B cell (primary cell): ENCODE measurements around the gene HAO2. TPM values are rescaled to one million over a fixed set of nuclear protein-coding genes. Genes with fewer than 3 reads are reported as not detected.
"Not testable (repeated sequence)": the region's sequence is repeated elsewhere in the genome, so short reads cannot be mapped to it uniquely, and the experiment has no call there.

Experiments used
- ATAC-seq: fragments of 200-7000 bp; cut with Tn5 transposase; one replicate; pipeline ENCODE4 v1.10.0; 2021; ENCODE audit warnings: low read depth, mild to moderate bottlenecking, moderate number of reproducible peaks, moderate library complexity
- CTCF ChIA-PET: fragments of 350-600 bp; sonication (Branson Sonifier 250); formaldehyde crosslinking; loops from one replicate; lab custom pipeline; 2021; ENCODE audit warnings: antibody characterized with exemption, inconsistent platforms; lab: Charles Lee
- POLR2A ChIA-PET: fragments of 350-600 bp; sonication (Branson Sonifier 250); formaldehyde crosslinking; loops from one replicate; lab custom pipeline; 2021; ENCODE audit warnings: antibody characterized with exemption; lab: Charles Lee
- DNase-seq: peaks from one replicate; pipeline ENCODE4 v3.0.0; 2013
- H2AFZ ChIP-seq: 2 replicates; pipeline ENCODE4 v1.6.1; 2012; ENCODE audit warnings: mild to moderate bottlenecking, low read depth, low read length; ENCODE audit not compliant: insufficient read depth, poor library complexity, severe bottlenecking
- H3K27ac ChIP-seq, 2 donors: 1 replicate in 1 of 2; 2 replicates in 1 of 2; pipeline ENCODE4 v1.5.1; 2012 to 2013; ENCODE audit warnings: low read length in 2 of 2, mild to moderate bottlenecking in 2 of 2, moderate library complexity in 1 of 2
- H3K27me3 ChIP-seq, 4 experiments: fragments of 200-600 bp in 1 of 4; sonication (generic) in 1 of 4; replicated peaks in 1 of 4; 1 replicate in 2 of 4; 2 replicates in 2 of 4; pipeline versions ENCODE4 v1.6.1 to v1.7.0; 2013 to 2016; ENCODE audit warnings: low read length in 3 of 4, mild to moderate bottlenecking in 2 of 4, mixed read lengths in 1 of 4, moderate library complexity in 1 of 4; ENCODE audit not compliant: insufficient read depth in 4 of 4, control insufficient read depth in 3 of 4; ENCODE audit errors: control extremely low read depth in 1 of 4
- H3K36me3 ChIP-seq, 2 experiments: replicated peaks in 1 of 2; 1 replicate in 1 of 2; 2 replicates in 1 of 2; pipeline versions ENCODE4 v1.6.1 to v1.7.1; 2013; ENCODE audit warnings: low read length in 1 of 2; ENCODE audit not compliant: insufficient read depth in 2 of 2, control insufficient read depth in 1 of 2; ENCODE audit errors: control extremely low read depth in 1 of 2, extremely low read depth in 1 of 2
- H3K4me1 ChIP-seq, 2 donors: fragments of 200-600 bp in 1 of 2; sonication (generic) in 1 of 2; 1 replicate in 1 of 2; 2 replicates in 1 of 2; pipeline versions ENCODE4 v1.5.1 to v1.6.1; 2013 to 2017; ENCODE audit warnings: low read length in 2 of 2; ENCODE audit not compliant: control insufficient read depth in 2 of 2, insufficient read depth in 2 of 2
- H3K4me2 ChIP-seq: replicated peaks from 2 replicates; pipeline ENCODE3; 2012; ENCODE audit warnings: mild to moderate bottlenecking, low read depth, low read length; ENCODE audit not compliant: poor library complexity, severe bottlenecking
- H3K4me3 ChIP-seq, 5 experiments: fragments of 200-600 bp in 1 of 5; sonication (generic) in 1 of 5; 1 replicate in 3 of 5; 2 replicates in 2 of 5; pipeline versions ENCODE4 v1.5.1 to v1.7.0; 2011 to 2016; ENCODE audit warnings: low read length in 4 of 5, mild to moderate bottlenecking in 4 of 5, low read depth in 2 of 5, control low read depth in 1 of 5, moderate library complexity in 1 of 5; ENCODE audit not compliant: insufficient read depth in 1 of 5; ENCODE audit errors: control extremely low read depth in 1 of 5, extremely low read depth in 1 of 5
- H3K79me2 ChIP-seq: fragments of 200-600 bp; sonication (generic); one replicate; pipeline ENCODE4 v1.6.0; 2016; ENCODE audit warnings: low read length; ENCODE audit not compliant: control insufficient read depth, insufficient read depth
- H3K9ac ChIP-seq: fragments of 200-600 bp; sonication (generic); 2 replicates; pipeline ENCODE4 v1.6.1; 2017; ENCODE audit warnings: mild to moderate bottlenecking, low read length, moderate library complexity
- H3K9me3 ChIP-seq, 3 donors: one replicate each; pipeline versions ENCODE4 v1.6.1 to v1.7.1; 2013; ENCODE audit warnings: low read length in 2 of 3; ENCODE audit not compliant: control insufficient read depth in 2 of 3, insufficient read depth in 1 of 3; ENCODE audit errors: control extremely low read depth in 1 of 3
- H4K20me1 ChIP-seq: 2 replicates; pipeline ENCODE4 v1.6.0; 2012; ENCODE audit warnings: mild to moderate bottlenecking, low read length; ENCODE audit not compliant: insufficient read depth, control insufficient read depth, poor library complexity, severe bottlenecking
- H3K27ac Mint-ChIP-seq: one replicate; pipeline ENCODE4 v1.8.0; 2021; ENCODE audit warnings: mixed read lengths
- H3K27me3 Mint-ChIP-seq: one replicate; pipeline ENCODE4 v1.8.0; 2021; ENCODE audit warnings: mixed read lengths
- H3K4me1 Mint-ChIP-seq: one replicate; pipeline ENCODE4 v1.8.0; 2021; ENCODE audit warnings: mixed read lengths
- H3K4me3 Mint-ChIP-seq: one replicate; pipeline ENCODE4 v1.8.0; 2021; ENCODE audit warnings: mixed read lengths
- H3K9me3 Mint-ChIP-seq: one replicate; pipeline ENCODE4 v1.8.0; 2022; ENCODE audit warnings: mixed read lengths; ENCODE audit not compliant: insufficient read depth
- EZH2 ChIP-seq: IDR thresholded peaks from 2 replicates; pipeline ENCODE4 v1.6.1; 2012; ENCODE audit warnings: borderline replicate concordance, low read depth, mild to moderate bottlenecking, moderate library complexity, low read length; ENCODE audit not compliant: insufficient read depth, poor library complexity, severe bottlenecking
- WGBS: methylation state at CpG from one replicate; pipeline ENCODE4 v1.1.5; 2013; ENCODE audit warnings: missing lambda C conversion rate; ENCODE audit not compliant: insufficient coverage; 5-methylcytosine and 5-hydroxymethylcytosine counted together
- intact Hi-C: fragments of 100-400 bp; cut with micrococcal nuclease; formaldehyde crosslinking; loops from one replicate; pipeline ENCODE4 v1.10.0; 2022
- polyA plus RNA-seq: library from polyadenylated mRNA; depleted of rRNA; stranded (reverse); fragments of >200 nt; gene quantifications from 2 replicates; pipeline ENCODE4 v1.2.3, GENCODE V29; 2012
- total RNA-seq, 2 donors: library from RNA; stranded (reverse); fragments of 120-200 nt in 1 of 2; gene quantifications; 1 replicate in 1 of 2; 2 replicates in 1 of 2; pipeline versions ENCODE4 v1.2.3 to v1.2.4, GENCODE V29; 2013 to 2022
- TF ChIP-seq, protein P1 (sequence below): fragments of 200-600 bp; IDR thresholded peaks from one replicate; pipeline ENCODE4 v1.8.0; 2022; ENCODE audit warnings: antibody characterized with exemption, mild to moderate bottlenecking

Gene HAO2
- total and polyA plus RNA-seq, 2 donors (not counting 1 experiment from before 2014, with no cell fraction given): not detected

DNA sequence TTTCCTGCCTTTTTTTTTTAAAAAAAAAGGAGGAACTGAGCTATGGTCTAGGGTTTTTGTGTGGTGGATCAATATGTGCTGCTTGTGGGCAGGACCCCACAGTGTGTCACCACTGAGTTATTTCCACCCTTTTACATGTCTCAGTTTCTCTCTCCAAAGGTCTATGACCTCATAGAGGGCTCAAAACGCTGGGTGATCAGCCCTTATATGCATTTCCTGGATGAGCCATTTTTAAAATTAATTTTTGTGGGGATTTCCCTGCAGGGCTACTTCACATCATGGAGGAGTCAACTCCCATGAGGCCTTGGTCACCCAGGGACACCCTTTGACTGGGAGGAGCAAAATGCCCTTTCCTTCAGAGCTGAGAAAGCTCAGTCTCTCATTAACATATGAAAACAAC lies 20.7 kb upstream of the HAO2 start:
- no peak for DNase-seq
- no peak overlapping the region for H3K4me3 Mint-ChIP-seq
- no peak overlapping the region for H3K9ac ChIP-seq
- ChIA-PET CTCF (no interaction called here), POLR2A (no interaction called here)
- no peaks in the 10 kb centered on the region for H3K36me3 ChIP-seq
- no peaks in the 10 kb centered on the region for H4K20me1 ChIP-seq
- no peaks in the 10 kb centered on the region for H3K27me3 ChIP-seq
- no peak overlapping the region for H3K4me3 ChIP-seq
- no peaks in the 10 kb centered on the region for H3K79me2 ChIP-seq
- peaks cover 0 to 3% (median 3%) of the 10 kb centered on the region in 3 donors for H3K9me3 ChIP-seq
- peaks cover 1% of the 10 kb centered on the region for H3K9me3 Mint-ChIP-seq
- H3K27ac Mint-ChIP-seq: no peak overlapping the region
- H3K4me2 ChIP-seq: no peak overlapping the region
- TF ChIP-seq, protein P1, sequence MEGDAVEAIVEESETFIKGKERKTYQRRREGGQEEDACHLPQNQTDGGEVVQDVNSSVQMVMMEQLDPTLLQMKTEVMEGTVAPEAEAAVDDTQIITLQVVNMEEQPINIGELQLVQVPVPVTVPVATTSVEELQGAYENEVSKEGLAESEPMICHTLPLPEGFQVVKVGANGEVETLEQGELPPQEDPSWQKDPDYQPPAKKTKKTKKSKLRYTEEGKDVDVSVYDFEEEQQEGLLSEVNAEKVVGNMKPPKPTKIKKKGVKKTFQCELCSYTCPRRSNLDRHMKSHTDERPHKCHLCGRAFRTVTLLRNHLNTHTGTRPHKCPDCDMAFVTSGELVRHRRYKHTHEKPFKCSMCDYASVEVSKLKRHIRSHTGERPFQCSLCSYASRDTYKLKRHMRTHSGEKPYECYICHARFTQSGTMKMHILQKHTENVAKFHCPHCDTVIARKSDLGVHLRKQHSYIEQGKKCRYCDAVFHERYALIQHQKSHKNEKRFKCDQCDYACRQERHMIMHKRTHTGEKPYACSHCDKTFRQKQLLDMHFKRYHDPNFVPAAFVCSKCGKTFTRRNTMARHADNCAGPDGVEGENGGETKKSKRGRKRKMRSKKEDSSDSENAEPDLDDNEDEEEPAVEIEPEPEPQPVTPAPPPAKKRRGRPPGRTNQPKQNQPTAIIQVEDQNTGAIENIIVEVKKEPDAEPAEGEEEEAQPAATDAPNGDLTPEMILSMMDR: no peak
- no peak for TF ChIP-seq EZH2
- no peak overlapping the region for H3K27ac ChIP-seq
- WGBS: 57% methylated on average over 1 of the region's 1 CpG
- H3K4me1 ChIP-seq: no peaks in the 10 kb centered on the region
- no peak for ATAC-seq
- H3K4me1 Mint-ChIP-seq: peaks cover 2% of the 10 kb centered on the region
- intact Hi-C loops: no loop called here
- H3K27me3 Mint-ChIP-seq: no peaks in the 10 kb centered on the region
- H2AFZ ChIP-seq: no peak overlapping the region

DNA sequence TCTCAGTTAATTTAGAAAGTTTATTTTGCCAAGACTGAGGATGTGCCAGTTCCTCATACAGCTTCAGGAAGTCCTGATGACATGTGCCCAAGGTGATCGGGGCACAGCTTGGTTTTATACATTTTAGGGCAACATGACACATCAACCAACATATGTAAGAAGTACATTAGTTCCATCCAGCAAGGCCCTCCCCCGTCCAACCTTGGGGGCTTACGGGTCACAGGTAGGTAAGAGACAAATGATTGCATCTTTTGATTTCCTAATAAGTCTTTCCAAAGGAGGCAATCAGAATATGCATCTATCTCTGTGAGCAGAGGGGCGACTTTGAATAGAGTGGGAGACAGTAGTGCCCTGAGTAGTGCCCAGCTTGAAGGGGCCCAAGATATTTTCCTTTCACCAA lies 19.6 kb upstream of the HAO2 start:
- Histone ChIP-seq H2AFZ (no peak overlapping the region), H4K20me1 (no peaks in the 10 kb centered on the region), H3K4me3 (no peak overlapping the region), H3K4me1 (no peaks in the 10 kb centered on the region), H3K79me2 (no peaks in the 10 kb centered on the region), H3K27me3 (no peaks in the 10 kb centered on the region), H3K36me3 (no peaks in the 10 kb centered on the region), H3K4me2 (no peak overlapping the region), H3K27ac (no peak overlapping the region), H3K9ac (no peak overlapping the region), H3K9me3 (peaks cover 0 to 3% (median 2%) of the 10 kb centered on the region in 3 donors)
- 25% methylated on average over 1 of the region's 4 CpGs for WGBS
- Mint-ChIP-seq H3K4me3 (no peak overlapping the region), H3K27me3 (no peaks in the 10 kb centered on the region), H3K27ac (no peak overlapping the region), H3K4me1 (peaks cover 2% of the 10 kb centered on the region), H3K9me3 (peaks cover under 1% of the 10 kb centered on the region)
- ATAC-seq (no peak), DNase-seq (no peak)
- intact Hi-C loops: no loop called here
- ChIA-PET POLR2A (no interaction called here), CTCF (no interaction called here)
- TF ChIP-seq, protein P1: no peak
- no peak for TF ChIP-seq EZH2

DNA sequence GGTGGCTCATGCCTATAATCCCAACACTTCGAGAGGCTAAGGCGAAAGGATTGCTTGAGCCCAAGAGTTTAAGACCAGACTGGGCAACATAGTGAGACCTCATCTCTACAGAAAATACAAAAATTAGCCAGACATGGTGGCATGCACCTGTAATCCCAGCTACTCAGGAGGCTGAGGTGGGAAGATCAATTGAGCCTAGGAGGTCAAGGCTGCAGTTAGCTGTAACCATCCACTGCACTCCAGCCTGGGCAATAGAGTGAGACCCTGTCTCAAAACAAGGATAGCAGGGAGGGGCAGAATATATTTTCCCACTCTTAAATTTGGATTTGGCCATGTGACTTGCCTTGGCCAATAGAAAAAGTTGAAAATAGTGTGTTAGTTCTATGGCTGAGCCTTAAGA lies 17.7 kb upstream of the HAO2 start:
- H3K9ac ChIP-seq, H3K9me3 Mint-ChIP-seq, H3K79me2 ChIP-seq, H3K4me3 Mint-ChIP-seq, H3K36me3 ChIP-seq, H4K20me1 ChIP-seq, DNase-seq, CTCF ChIA-PET, intact Hi-C loops, H3K4me3 ChIP-seq, H3K27me3 ChIP-seq, H3K4me1 Mint-ChIP-seq, H3K9me3 ChIP-seq, H3K4me2 ChIP-seq, H2AFZ ChIP-seq, POLR2A ChIA-PET, H3K27ac ChIP-seq, H3K27me3 Mint-ChIP-seq, ATAC-seq, H3K4me1 ChIP-seq, H3K27ac Mint-ChIP-seq: not testable (repeated sequence)
- WGBS: 87% methylated on average over 2 of the region's 2 CpGs
